ENCODE results near the gene TSSK2. TPM values are rescaled to one million over a fixed set of nuclear protein-coding genes. Genes with fewer than 3 reads are reported as not detected.
"Not testable (repeated sequence)": the region's sequence is repeated elsewhere in the genome, so short reads cannot be mapped to it uniquely, and the experiment has no call there.

TSSK2 gene
- not detected for total RNA-seq

- H3K4me3 Mint-ChIP-seq, result no peak within 1 kb of the TSS
- H3K27me3 Mint-ChIP-seq, result no peaks in the 10 kb centered on the region
- H3K27ac Mint-ChIP-seq, result no peak within 1 kb of the TSS
- no peak for ATAC-seq (replicated peaks)
- no peaks in the 10 kb centered on the region for H3K9me3 Mint-ChIP-seq
- H3K4me1 Mint-ChIP-seq, result peaks cover 4% of the 10 kb centered on the region
- peaks cover 24% of the 10 kb centered on the region for H3K36me3 Mint-ChIP-seq (ENCODE audit: low read depth)
These were observed at the start of gene TSSK2 for GRCh38 chr22:19130959-19131684. TSS of gene TSSK2 (plus strand) at chr22:19131308. CDS start at chr22:19131400, 92 bp downstream.

DNA sequence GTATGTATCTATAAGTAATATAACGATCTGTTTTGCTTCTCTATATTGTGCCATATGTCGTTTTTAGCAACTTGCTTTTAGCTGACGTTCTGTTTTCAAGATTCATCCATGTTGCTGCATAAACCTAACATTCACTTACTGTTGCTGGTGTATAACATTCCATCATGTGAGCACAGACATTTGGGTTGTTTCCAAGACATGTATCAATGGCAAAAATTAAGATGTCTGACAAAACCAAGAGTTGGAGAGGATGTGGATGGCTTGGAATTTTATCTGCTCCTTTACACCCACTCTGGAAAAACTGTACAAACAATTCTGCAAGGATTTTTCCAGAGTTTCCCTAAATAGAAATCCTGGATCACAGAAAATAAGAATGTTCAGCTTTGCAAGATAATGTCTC, 49.8 kb upstream of the TSSK2 start:
- H3K36me3 Mint-ChIP-seq (ENCODE audit: low read depth), result peaks cover 57% of the 10 kb centered on the region
- H3K27ac Mint-ChIP-seq, result no peak overlapping the region
- ATAC-seq (replicated peaks), result no peak
- H3K4me3 Mint-ChIP-seq, result no peak overlapping the region
- no peaks in the 10 kb centered on the region for H3K27me3 Mint-ChIP-seq
- no peaks in the 10 kb centered on the region for H3K4me1 Mint-ChIP-seq
- H3K9me3 Mint-ChIP-seq, result no peaks in the 10 kb centered on the region

- Mint-ChIP-seq H3K27me3 (no peaks in the 10 kb centered on the region), H3K4me3 (no peak overlapping the region), H3K9me3 (no peaks in the 10 kb centered on the region), H3K36me3 (ENCODE audit: low read depth) (peaks cover 65% of the 10 kb centered on the region), H3K27ac (no peak overlapping the region), H3K4me1 (no peaks in the 10 kb centered on the region)
- no peak for ATAC-seq (replicated peaks)
These were observed 49.0 kb upstream of the TSSK2 start for GRCh38 chr22:19082101-19082500.

- Mint-ChIP-seq H3K27ac (no peak overlapping the region), H3K4me1 (no peaks in the 10 kb centered on the region), H3K36me3 (ENCODE audit: low read depth) (peaks cover 70% of the 10 kb centered on the region), H3K4me3 (no peak overlapping the region), H3K27me3 (no peaks in the 10 kb centered on the region), H3K9me3 (no peaks in the 10 kb centered on the region)
- ATAC-seq (replicated peaks), result no peak
These were observed 48.3 kb upstream of the TSSK2 start for GRCh38 chr22:19082793-19083192.

GRCh38 chr22:19084126-19084525, 47.0 kb upstream of the TSSK2 start:
- H3K27me3 Mint-ChIP-seq; H3K4me3 Mint-ChIP-seq; ATAC-seq (replicated peaks); H3K27ac Mint-ChIP-seq; H3K9me3 Mint-ChIP-seq; H3K4me1 Mint-ChIP-seq: not testable (repeated sequence)
- H3K36me3 Mint-ChIP-seq (ENCODE audit: low read depth), result peaks cover 78% of the 10 kb centered on the region

DNA sequence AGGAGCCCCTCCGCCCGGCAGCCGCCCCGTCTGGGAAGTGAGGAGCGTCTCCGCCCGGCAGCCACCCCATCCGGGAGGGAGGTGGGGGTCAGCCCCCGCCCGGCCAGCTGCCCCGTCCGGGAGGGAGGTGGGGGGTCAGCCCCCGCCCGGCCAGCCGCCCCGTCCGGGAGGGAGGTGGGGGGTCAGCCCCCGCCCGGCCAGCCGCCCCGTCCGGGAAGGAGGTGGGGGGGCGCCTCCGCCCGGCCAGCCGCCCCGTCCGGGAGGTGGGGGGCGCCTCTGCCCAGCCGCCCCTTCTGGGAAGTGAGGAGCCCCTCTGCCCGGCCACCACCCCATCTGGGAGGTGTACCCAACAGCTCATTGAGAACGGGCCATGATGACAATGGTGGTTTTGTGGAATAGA, 46.5 kb upstream of the TSSK2 start:
- not testable (repeated sequence) for H3K4me1 Mint-ChIP-seq; H3K27ac Mint-ChIP-seq; ATAC-seq (replicated peaks); H3K4me3 Mint-ChIP-seq; H3K27me3 Mint-ChIP-seq; H3K9me3 Mint-ChIP-seq
- peaks cover 78% of the 10 kb centered on the region for H3K36me3 Mint-ChIP-seq (ENCODE audit: low read depth)

DNA sequence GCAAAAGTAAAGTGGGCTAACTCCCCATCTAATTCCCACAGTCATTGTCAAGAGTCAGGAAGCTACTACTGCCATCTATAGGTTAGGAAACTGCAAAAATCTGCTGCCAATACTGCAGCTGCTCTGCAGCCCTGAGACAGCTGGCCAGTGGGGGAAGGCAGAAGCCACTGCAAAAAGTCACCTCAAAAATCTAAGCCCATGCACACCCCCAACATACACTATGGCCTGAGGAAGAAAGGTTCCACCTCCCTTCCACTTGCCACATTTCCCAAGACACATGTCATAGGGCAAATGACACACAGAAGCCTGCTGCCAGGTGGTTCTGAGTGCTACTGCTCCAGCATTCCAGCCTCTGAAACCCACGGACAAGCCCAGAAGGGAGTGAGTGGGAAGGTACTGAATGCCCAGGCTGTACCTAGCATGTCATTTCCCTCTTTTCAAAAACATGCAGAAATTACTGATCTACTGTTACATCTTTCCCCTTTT, 45.8 kb upstream of the TSSK2 start:
- H3K27ac Mint-ChIP-seq, result no peak overlapping the region
- no peaks in the 10 kb centered on the region for H3K4me1 Mint-ChIP-seq
- no peaks in the 10 kb centered on the region for H3K9me3 Mint-ChIP-seq
- peaks cover 72% of the 10 kb centered on the region for H3K36me3 Mint-ChIP-seq (ENCODE audit: low read depth)
- no peak for ATAC-seq (replicated peaks)
- no peaks in the 10 kb centered on the region for H3K27me3 Mint-ChIP-seq
- no peak overlapping the region for H3K4me3 Mint-ChIP-seq

GRCh38 chr22:19086417-19086816, 44.7 kb upstream of the TSSK2 start:
- Mint-ChIP-seq H3K4me3 (no peak overlapping the region), H3K4me1 (no peaks in the 10 kb centered on the region), H3K9me3 (no peaks in the 10 kb centered on the region), H3K36me3 (ENCODE audit: low read depth) (peaks cover 62% of the 10 kb centered on the region), H3K27me3 (no peaks in the 10 kb centered on the region), H3K27ac (no peak overlapping the region)
- no peak for ATAC-seq (replicated peaks)

- Mint-ChIP-seq H3K4me1 (no peaks in the 10 kb centered on the region), H3K27me3 (no peaks in the 10 kb centered on the region), H3K9me3 (no peaks in the 10 kb centered on the region), H3K36me3 (ENCODE audit: low read depth) (peaks cover 62% of the 10 kb centered on the region), H3K4me3 (no peak overlapping the region), H3K27ac (no peak overlapping the region)
- ATAC-seq (replicated peaks), result no peak
These were observed 44.2 kb upstream of the TSSK2 start for GRCh38 chr22:19086896-19087295.

DNA sequence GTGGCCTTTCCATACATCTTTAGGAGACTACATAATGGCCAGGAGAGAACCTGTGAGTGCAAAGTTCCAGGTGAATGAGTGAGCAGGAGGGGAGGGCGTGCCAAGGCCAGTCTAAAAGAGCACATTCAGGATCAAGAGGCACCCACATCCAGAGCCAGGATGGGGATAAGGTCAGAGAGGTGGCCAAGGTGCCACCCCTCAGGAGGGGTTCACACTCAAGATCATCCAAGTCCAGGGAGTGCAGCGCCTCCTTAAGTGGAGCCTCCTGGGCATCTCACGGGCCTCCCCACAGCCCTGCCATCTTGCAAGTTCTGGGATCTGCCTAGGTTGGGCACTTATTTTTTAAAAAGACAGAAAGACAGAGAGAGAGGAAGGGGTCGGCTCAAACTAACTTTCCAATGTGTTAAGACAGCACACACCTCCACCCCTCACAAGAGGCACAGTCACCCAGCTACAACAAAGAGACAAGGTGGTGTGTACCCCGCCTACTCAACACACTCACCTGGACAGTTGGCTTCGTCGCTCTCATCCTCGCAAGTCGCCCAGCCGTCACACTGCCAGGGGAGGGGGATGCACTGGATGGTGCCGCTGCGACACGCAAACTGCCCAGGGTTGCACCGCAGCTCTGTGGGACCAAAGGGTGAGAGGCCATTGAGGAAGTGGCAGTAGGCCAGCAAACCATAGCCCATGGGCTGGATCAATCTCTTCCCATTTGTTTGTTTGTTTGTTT, 42.1 kb upstream of the TSSK2 start:
- no peak overlapping the region for H3K4me3 Mint-ChIP-seq
- ATAC-seq (replicated peaks), result no peak
- H3K36me3 Mint-ChIP-seq (ENCODE audit: low read depth), result peaks cover 63% of the 10 kb centered on the region

GRCh38 chr22:19090183-19090582, 40.9 kb upstream of the TSSK2 start:
- no peaks in the 10 kb centered on the region for H3K27me3 Mint-ChIP-seq
- H3K9me3 Mint-ChIP-seq, result no peaks in the 10 kb centered on the region
- H3K36me3 Mint-ChIP-seq (ENCODE audit: low read depth), result peaks cover 63% of the 10 kb centered on the region
- no peak for ATAC-seq (replicated peaks)
- H3K4me3 Mint-ChIP-seq, result no peak overlapping the region
- H3K27ac Mint-ChIP-seq, result no peak overlapping the region
- H3K4me1 Mint-ChIP-seq, result no peaks in the 10 kb centered on the region

More for the DNA sequence above, 42.1 kb upstream of the TSSK2 start:
- Mint-ChIP-seq H3K9me3 (no peaks in the 10 kb centered on the region), H3K27me3 (no peaks in the 10 kb centered on the region), H3K4me1 (no peaks in the 10 kb centered on the region), H3K27ac (no peak overlapping the region)

GRCh38 chr22:19090586-19091127, 40.5 kb upstream of the TSSK2 start:
- no peaks in the 10 kb centered on the region for H3K4me1 Mint-ChIP-seq
- no peaks in the 10 kb centered on the region for H3K9me3 Mint-ChIP-seq
- no peak overlapping the region for H3K27ac Mint-ChIP-seq
- ATAC-seq (replicated peaks), result no peak
- no peak overlapping the region for H3K4me3 Mint-ChIP-seq
- H3K27me3 Mint-ChIP-seq, result no peaks in the 10 kb centered on the region
- H3K36me3 Mint-ChIP-seq (ENCODE audit: low read depth), result peaks cover 58% of the 10 kb centered on the region

DNA sequence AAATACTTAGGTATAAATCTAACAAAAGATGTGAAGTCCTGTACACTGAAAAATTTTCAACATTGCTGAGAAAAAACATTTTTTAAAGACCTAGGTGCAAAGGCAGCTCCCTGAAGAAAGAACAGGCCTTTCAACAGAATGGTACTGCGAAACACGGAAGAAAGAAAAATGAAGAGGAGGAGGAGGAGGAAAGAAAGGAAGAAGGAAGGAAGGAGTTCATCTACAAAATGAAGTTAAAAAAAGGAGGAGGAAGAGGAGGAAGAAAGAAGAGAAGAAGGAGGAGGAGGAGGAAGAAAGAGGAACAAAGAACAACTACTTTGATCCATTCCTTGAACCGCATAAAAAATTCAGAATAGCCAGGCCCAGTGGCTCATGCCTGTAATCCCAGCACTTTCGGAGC, 38.4 kb upstream of the TSSK2 start:
- Mint-ChIP-seq H3K9me3 (no peaks in the 10 kb centered on the region), H3K27ac (no peak overlapping the region), H3K4me3 (no peak overlapping the region), H3K4me1 (no peaks in the 10 kb centered on the region), H3K36me3 (ENCODE audit: low read depth) (peaks cover 45% of the 10 kb centered on the region), H3K27me3 (no peaks in the 10 kb centered on the region)
- ATAC-seq (replicated peaks), result no peak

DNA sequence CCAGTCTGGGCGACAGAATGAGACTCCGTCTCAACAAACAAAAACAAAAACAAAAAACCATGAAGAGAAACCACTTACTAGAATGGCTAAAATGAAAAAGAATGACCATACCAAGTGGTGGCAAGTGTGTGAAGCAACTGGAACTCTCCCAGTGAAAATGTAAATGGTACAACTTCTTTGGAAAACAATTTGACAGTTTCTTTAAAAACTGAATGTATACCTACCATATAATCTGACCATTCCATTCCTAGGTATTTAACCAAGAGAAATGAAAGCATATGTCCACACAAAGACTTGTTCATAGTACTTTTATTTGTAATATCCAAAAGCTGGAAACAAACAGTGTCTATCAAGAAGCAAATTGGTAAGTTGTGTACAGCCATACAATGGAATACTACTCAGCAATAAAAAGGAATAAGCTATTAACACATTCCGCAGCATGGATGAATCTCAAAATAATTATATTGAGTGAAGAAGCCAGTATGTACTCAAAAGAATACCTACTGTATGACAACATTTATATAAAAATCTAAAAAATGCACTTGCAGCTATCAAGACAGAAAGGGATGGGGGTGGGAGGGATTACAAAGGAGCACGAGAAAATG, 36.6 kb upstream of the TSSK2 start:
- no peaks in the 10 kb centered on the region for H3K27me3 Mint-ChIP-seq
- peaks cover 40% of the 10 kb centered on the region for H3K36me3 Mint-ChIP-seq (ENCODE audit: low read depth)

More for the DNA sequence above, 36.6 kb upstream of the TSSK2 start:
- H3K4me3 Mint-ChIP-seq, result no peak overlapping the region
- H3K9me3 Mint-ChIP-seq, result no peaks in the 10 kb centered on the region
- no peak overlapping the region for H3K27ac Mint-ChIP-seq
- no peaks in the 10 kb centered on the region for H3K4me1 Mint-ChIP-seq
- ATAC-seq (replicated peaks), result no peak

Data from activated T-helper 17 cell treated with anti-CD3 and anti-CD28 coated beads, Interleukin-2, amount 50 U/mL, for 72 hours (primary cell).